Muscle of leg (tissue), 11 donors: ENCODE results near the gene MAOB. TPM values are rescaled to one million over a fixed set of nuclear protein-coding genes. Genes with fewer than 3 reads are reported as not detected.

Source experiments
- DNase-seq: peaks from one replicate; pipeline ENCODE4 v3.0.0; 2013
- H3K27ac ChIP-seq: one replicate; pipeline ENCODE4 v1.5.1; 2013; ENCODE audit warnings: mild to moderate bottlenecking, low read length, control low read depth
- H3K27me3 ChIP-seq: one replicate; pipeline ENCODE4 v1.6.1; 2013; ENCODE audit warnings: low read length; ENCODE audit not compliant: control insufficient read depth, insufficient read depth
- H3K36me3 ChIP-seq: one replicate; pipeline ENCODE4 v1.6.1; 2013; ENCODE audit warnings: low read length; ENCODE audit not compliant: control insufficient read depth, insufficient read depth
- H3K4me1 ChIP-seq: one replicate; pipeline ENCODE4 v1.6.1; 2013; ENCODE audit warnings: low read length; ENCODE audit not compliant: control insufficient read depth, insufficient read depth
- H3K4me3 ChIP-seq: one replicate; pipeline ENCODE4 v1.5.1; 2013; ENCODE audit warnings: low read length, control low read depth
- H3K9me3 ChIP-seq: replicated peaks from 2 replicates; pipeline ENCODE4 v1.6.1; 2013; ENCODE audit warnings: low read depth, low read length; ENCODE audit not compliant: control insufficient read depth
- WGBS: methylation state at CpG from one replicate; pipeline ENCODE4 v1.1.5; 2013; ENCODE audit warnings: missing lambda C conversion rate; ENCODE audit not compliant: insufficient coverage; 5-methylcytosine and 5-hydroxymethylcytosine counted together
- polyA plus RNA-seq, 8 donors: library from polyadenylated mRNA; unstranded; fragments of 120-200 nt; gene quantifications; one replicate each; pipeline versions ENCODE4 v1.2.1 to v1.2.3, GENCODE V29; 2013; ENCODE audit warnings: inconsistent platforms in 1 of 8, low replicate concordance in 1 of 8; ENCODE audit not compliant: insufficient read length in 8 of 8, insufficient read depth in 1 of 8
- total RNA-seq: library from RNA; stranded (reverse); fragments of 120-200 nt; gene quantifications from one replicate; pipeline ENCODE4 v1.2.4, GENCODE V29; 2013

MAOB gene
- total and polyA plus RNA-seq, 9 donors, result 0.31 to 6.1 (median 1.4) TPM

DNA sequence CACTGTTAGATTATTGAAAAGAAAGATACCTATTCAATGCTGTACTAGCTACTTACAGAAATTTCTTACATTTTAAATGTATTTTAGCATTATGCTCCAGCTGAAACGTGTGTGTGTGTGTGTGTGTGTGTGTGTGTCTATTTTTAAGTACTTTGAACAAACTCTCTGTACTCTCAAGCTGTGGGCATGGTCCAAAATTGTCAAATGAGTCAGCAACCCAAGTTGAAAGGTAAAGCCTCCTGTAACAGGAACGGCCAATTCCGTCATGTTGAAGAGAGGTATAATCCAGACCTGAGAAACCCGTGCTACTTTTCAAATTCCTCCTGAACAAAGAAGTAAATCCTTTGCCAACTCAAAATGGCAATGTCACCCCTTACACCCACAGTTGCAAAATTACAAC lies 20.5 kb downstream of the MAOB start:
- no peak for DNase-seq
- H3K27ac ChIP-seq, result no peak overlapping the region
- H3K9me3 ChIP-seq, result no peaks in the 10 kb centered on the region
- no CpG with 5 or more reads among the region's 4 CpGs for WGBS
- no peak overlapping the region for H3K4me3 ChIP-seq
- no peaks in the 10 kb centered on the region for H3K4me1 ChIP-seq
- peaks cover 13% of the 10 kb centered on the region for H3K27me3 ChIP-seq
- H3K36me3 ChIP-seq, result no peaks in the 10 kb centered on the region

DNA sequence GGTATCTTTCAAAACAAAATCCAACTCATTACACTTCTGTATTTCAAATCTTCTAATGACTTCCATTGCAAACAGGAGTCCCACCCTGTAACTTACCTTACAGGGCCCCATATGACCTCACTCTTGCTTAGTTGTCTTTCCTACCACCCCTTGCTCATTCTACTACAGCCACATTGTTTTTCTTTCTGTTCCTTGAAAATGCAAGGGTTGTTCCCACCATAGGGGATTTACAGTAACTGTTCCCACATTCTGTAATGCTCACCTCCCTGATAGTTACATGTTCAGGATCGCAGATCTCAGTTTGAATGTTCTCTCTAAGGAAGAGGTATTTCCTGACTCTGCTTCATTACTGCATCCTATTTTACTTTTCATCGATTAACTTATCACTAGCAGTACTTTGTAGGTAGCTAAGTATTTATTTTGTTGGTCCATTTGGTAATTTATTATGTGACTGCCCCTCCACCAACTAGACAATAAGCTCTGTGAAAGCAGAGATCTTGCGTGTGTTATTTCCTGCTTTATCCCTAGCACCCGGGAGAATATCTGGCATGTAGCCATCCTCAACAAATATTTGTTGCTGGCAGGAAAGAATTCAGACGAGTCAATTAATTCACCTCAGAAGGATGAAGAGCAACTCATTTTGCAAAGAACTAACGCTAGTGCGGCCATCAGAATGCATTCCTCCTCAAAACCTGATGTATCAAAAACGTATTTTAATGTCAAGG lies 21.4 kb downstream of the MAOB start:
- Histone ChIP-seq H3K4me1 (no peaks in the 10 kb centered on the region), H3K27ac (no peak overlapping the region), H3K36me3 (no peaks in the 10 kb centered on the region), H3K4me3 (no peak overlapping the region), H3K27me3 (peaks cover 12% of the 10 kb centered on the region), H3K9me3 (no peaks in the 10 kb centered on the region)
- 10% methylated on average over 3 of the region's 8 CpGs for WGBS
- DNase-seq, result peak; percentile 30

- Histone ChIP-seq H3K4me3 (no peak overlapping the region), H3K36me3 (no peaks in the 10 kb centered on the region), H3K9me3 (no peaks in the 10 kb centered on the region), H3K4me1 (no peaks in the 10 kb centered on the region), H3K27ac (no peak overlapping the region), H3K27me3 (peaks cover 9% of the 10 kb centered on the region)
- DNase-seq, result no peak
- 60% methylated on average over 3 of the region's 6 CpGs for WGBS
Measured at GRCh38 chrX:43853225-43853828, 28.9 kb downstream of the MAOB start.

GRCh38 chrX:43850629-43851028 lies 31.6 kb downstream of the MAOB start:
- Histone ChIP-seq H3K4me3 (no peak overlapping the region), H3K27me3 (peaks cover 3% of the 10 kb centered on the region), H3K36me3 (no peaks in the 10 kb centered on the region), H3K27ac (no peak overlapping the region), H3K4me1 (no peaks in the 10 kb centered on the region), H3K9me3 (no peaks in the 10 kb centered on the region)
- DNase-seq, result no peak
- WGBS, result no CpG with 5 or more reads among the region's 2 CpGs

DNA sequence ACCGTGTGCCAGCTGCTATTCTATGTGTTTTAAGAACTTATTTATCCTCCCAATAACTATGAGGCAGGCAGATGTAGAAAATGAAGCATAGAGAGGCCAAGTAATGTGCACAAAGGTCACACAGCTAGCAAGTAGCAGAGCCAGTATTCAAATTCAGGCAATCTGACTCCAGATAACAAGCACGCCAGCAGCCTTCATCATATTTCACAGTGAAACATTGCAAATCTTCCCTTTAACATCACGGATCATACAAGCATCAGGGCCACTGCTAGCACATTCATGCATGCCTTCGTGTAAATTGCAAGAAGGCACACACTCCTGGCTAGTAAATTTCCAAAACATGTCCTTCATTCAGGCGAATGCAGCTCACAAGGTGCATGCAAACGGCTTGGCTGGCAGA lies 33.1 kb downstream of the MAOB start:
- 60% methylated on average over 5 of the region's 6 CpGs for WGBS
- no peak overlapping the region for H3K27ac ChIP-seq
- H3K36me3 ChIP-seq, result no peaks in the 10 kb centered on the region
- no peaks in the 10 kb centered on the region for H3K9me3 ChIP-seq
- no peak overlapping the region for H3K4me3 ChIP-seq
- no peaks in the 10 kb centered on the region for H3K4me1 ChIP-seq
- no peak for DNase-seq
- peaks cover 3% of the 10 kb centered on the region for H3K27me3 ChIP-seq

- H3K4me1 ChIP-seq, result no peaks in the 10 kb centered on the region
Measured at GRCh38 chrX:43847352-43847751, 34.9 kb downstream of the MAOB start.

DNA sequence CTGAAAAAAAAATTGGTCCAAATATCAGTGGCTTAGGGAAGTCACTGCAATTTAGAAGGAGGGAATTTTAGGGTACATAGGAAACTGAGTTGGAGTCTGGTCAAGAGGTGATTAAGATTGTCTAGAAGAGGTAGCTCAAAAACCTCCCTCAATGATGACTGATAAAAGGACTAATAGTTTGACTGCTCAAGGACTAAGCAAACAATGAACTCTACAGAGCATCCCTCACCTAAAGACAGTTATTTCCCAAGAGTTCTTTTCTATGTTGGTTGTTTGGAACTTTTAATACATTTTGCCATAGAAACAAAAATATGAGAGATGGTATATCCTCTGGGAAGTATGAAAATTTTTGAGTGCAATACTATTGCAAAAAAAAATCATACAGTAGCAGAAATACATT lies 35.7 kb downstream of the MAOB start:
- no peak for DNase-seq
- no peaks in the 10 kb centered on the region for H3K9me3 ChIP-seq
- H3K4me3 ChIP-seq, result no peak overlapping the region
- H3K36me3 ChIP-seq, result no peaks in the 10 kb centered on the region
- H3K27ac ChIP-seq, result no peak overlapping the region
- H3K4me1 ChIP-seq, result no peaks in the 10 kb centered on the region
- peaks cover 5% of the 10 kb centered on the region for H3K27me3 ChIP-seq

More at GRCh38 chrX:43847352-43847751, 34.9 kb downstream of the MAOB start:
- no peak for DNase-seq
- Histone ChIP-seq H3K4me3 (no peak overlapping the region), H3K9me3 (no peaks in the 10 kb centered on the region), H3K36me3 (no peaks in the 10 kb centered on the region), H3K27me3 (peaks cover 5% of the 10 kb centered on the region), H3K27ac (no peak overlapping the region)
- no CpG with 5 or more reads among the region's 2 CpGs for WGBS

DNA sequence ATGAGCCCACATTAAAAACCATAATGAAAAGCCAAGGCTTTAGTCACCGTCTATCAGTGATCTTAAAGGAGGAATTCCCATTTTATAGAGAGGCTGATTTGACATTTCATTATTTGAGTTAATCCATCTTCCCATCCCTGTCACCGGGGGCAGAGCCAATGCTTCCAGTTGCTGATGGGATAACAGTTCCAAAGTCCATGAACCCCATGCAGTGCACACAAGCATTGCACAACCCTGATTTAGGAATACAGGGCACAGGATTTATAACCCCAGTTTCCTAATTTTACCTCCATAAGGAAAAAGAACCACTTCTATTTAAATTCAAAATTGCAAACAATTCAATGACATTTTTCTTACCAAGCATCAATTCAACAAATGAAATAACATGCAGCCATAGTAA lies 36.5 kb downstream of the MAOB start:
- Histone ChIP-seq H3K27me3 (peaks cover 5% of the 10 kb centered on the region), H3K27ac (no peak overlapping the region), H3K4me3 (no peak overlapping the region), H3K36me3 (no peaks in the 10 kb centered on the region), H3K4me1 (no peaks in the 10 kb centered on the region), H3K9me3 (no peaks in the 10 kb centered on the region)
- 86% methylated on average over 1 of the region's 2 CpGs for WGBS
- DNase-seq, result no peak

GRCh38 chrX:43840265-43840664 lies 42.0 kb downstream of the MAOB start:
- 61% methylated on average over 2 of the region's 3 CpGs for WGBS
- H3K27ac ChIP-seq, result no peak overlapping the region
- DNase-seq, result no peak

DNA sequence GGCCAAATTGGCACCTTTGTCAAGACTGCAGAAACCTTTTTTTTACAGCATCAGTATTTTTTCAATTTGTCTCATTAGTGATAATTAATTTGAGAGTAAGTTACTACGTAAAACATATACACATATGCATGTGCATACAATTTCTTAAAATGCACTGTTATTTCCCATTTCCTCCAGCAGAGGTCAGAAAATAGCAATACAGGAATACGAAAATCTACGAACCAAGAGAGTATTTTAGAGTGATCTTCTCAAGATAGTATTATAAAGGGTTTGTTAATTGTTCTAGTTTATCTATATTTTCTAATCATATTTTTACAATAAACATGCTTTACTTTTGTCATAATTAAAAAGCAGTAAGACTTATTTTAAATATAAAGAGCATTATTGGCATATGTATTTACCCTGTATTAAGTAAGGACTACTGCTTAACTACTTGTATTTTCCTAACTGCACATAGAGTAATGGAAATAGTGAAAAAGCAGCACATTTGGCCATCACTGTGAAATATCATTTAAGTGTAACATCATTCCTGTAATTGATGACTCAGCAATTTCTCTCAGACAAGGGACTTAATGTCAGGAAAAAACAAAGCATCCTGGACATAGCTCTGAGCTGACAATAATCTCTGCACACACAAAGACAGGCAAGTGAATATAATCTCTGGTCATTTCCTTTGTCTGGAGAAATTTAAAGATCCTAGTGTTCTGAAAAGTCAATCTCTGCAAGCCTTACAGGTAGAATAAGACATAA lies 45.6 kb downstream of the MAOB start:
- H3K27ac ChIP-seq, result no peak overlapping the region
- peaks cover 20% of the 10 kb centered on the region for H3K27me3 ChIP-seq
- DNase-seq, result peak; percentile 31
- no peaks in the 10 kb centered on the region for H3K36me3 ChIP-seq
- no peaks in the 10 kb centered on the region for H3K9me3 ChIP-seq
- H3K4me1 ChIP-seq, result no peaks in the 10 kb centered on the region
- H3K4me3 ChIP-seq, result no peak overlapping the region
- WGBS, result no CpG with 5 or more reads among the region's 3 CpGs

More at GRCh38 chrX:43840265-43840664, 42.0 kb downstream of the MAOB start:
- H3K4me3 ChIP-seq, result no peak overlapping the region
- no peaks in the 10 kb centered on the region for H3K4me1 ChIP-seq
- peaks cover 15% of the 10 kb centered on the region for H3K27me3 ChIP-seq
- no peaks in the 10 kb centered on the region for H3K9me3 ChIP-seq
- no peaks in the 10 kb centered on the region for H3K36me3 ChIP-seq
